ENCODE measurements around the gene VPS26B. TPM values are rescaled to one million over a fixed set of nuclear protein-coding genes. Genes with fewer than 3 reads are reported as not detected.

VPS26B gene
- total RNA-seq, 1 donor from 2014 or later = 61.1 TPM

Other genes starting within 250 kb of the VPS26B start
- gene JAM3, start 155.6 kb upstream of the VPS26B start, total RNA-seq = 39.5 TPM
- gene NCAPD3, start 704 bp upstream of the VPS26B start, total RNA-seq = 11.0 TPM
- gene THYN1, start 28.7 kb downstream of the VPS26B start, total RNA-seq = 44.4 TPM
- gene ACAD8, start 28.9 kb downstream of the VPS26B start, total RNA-seq = 24.5 TPM
- gene GLB1L3, start 51.7 kb downstream of the VPS26B start, total RNA-seq = 0.41 TPM
- gene GLB1L2, start 107.3 kb downstream of the VPS26B start, total RNA-seq = 1.2 TPM
- gene B3GAT1, start 187.6 kb downstream of the VPS26B start, total RNA-seq = 47.3 TPM